CD4-positive, alpha-beta T cell treated with Interleukin-17A for 4 hours (primary cell): ENCODE data around the gene KCTD10.

Experiments used
- DNase-seq: peaks from one replicate; pipeline ENCODE4 v3.0.0-alpha.2; 2020; ENCODE audit warnings: mixed read lengths

The KCTD10 gene

GRCh38 chr12:109469517-109469916 is 7.6 kb downstream of the KCTD10 start:
- no peak for DNase-seq

GRCh38 chr12:109467978-109468676 is 9.0 kb downstream of the KCTD10 start:
- DNase-seq, result no peak

- no peak for DNase-seq
Measured at GRCh38 chr12:109466821-109467220, 10.3 kb downstream of the KCTD10 start.

- no peak for DNase-seq
Measured at GRCh38 chr12:109466305-109466704, 10.8 kb downstream of the KCTD10 start.

GRCh38 chr12:109464642-109465351 is 12.3 kb downstream of the KCTD10 start:
- no peak for DNase-seq

GRCh38 chr12:109463756-109464155 is 13.3 kb downstream of the KCTD10 start:
- no peak for DNase-seq

GRCh38 chr12:109462868-109463692 is 14.0 kb downstream of the KCTD10 start:
- no peak for DNase-seq

- no peak for DNase-seq
Measured at GRCh38 chr12:109461846-109462756, 15.0 kb downstream of the KCTD10 start.

GRCh38 chr12:109461049-109461845 is 15.9 kb downstream of the KCTD10 start:
- no peak for DNase-seq

- DNase-seq, result no peak
Measured at GRCh38 chr12:109460538-109460937, 16.6 kb downstream of the KCTD10 start.

GRCh38 chr12:109459247-109459646 is 17.9 kb downstream of the KCTD10 start:
- no peak for DNase-seq

GRCh38 chr12:109458771-109459208 is 18.3 kb downstream of the KCTD10 start:
- no peak for DNase-seq

- no peak for DNase-seq
Measured at GRCh38 chr12:109458086-109458485, 19.0 kb downstream of the KCTD10 start.

- DNase-seq, result no peak
Measured at GRCh38 chr12:109455706-109456105, 21.4 kb downstream of the KCTD10 start.

- no peak for DNase-seq
Measured at GRCh38 chr12:109452489-109452888, 24.6 kb downstream of the KCTD10 start.

- no peak for DNase-seq
Measured at GRCh38 chr12:109451400-109451799, 25.7 kb downstream of the KCTD10 start.

GRCh38 chr12:109450980-109451379 is 26.1 kb downstream of the KCTD10 start:
- no peak for DNase-seq

- no peak for DNase-seq
Measured at GRCh38 chr12:109449845-109450532, 27.1 kb downstream of the KCTD10 start.

GRCh38 chr12:109448707-109449390 is 28.3 kb downstream of the KCTD10 start:
- DNase-seq, result no peak

GRCh38 chr12:109448272-109448671 is 28.8 kb downstream of the KCTD10 start:
- DNase-seq, result no peak
